ENCODE measurements around the gene TNFSF15.

GRCh38 chr9:114798780-114799427, 6.9 kb downstream of the TNFSF15 start:
- no peak for TF ChIP-seq CTCF (IDR thresholded peaks at IDR 0.05)
- TF ChIP-seq REST (IDR thresholded peaks at IDR 0.05; ENCODE audit: insufficient read depth in 1 of 2, low read depth in 2 of 2, low read length in 1 of 2) = no peak

Data from Panc1 (cell line).